Erythroblast (primary cell): ENCODE measurements around the gene ATRNL1.

ENCODE experiments used
- GATA1 ChIP-seq: IDR thresholded peaks from 2 replicates; pipeline ENCODE4 v1.6.1; 2011; ENCODE audit warnings: low read depth, mild to moderate bottlenecking, control low read depth, low read length, moderate library complexity
- POLR2A ChIP-seq: IDR thresholded peaks from 2 replicates; pipeline ENCODE4 v1.6.1; 2011; ENCODE audit warnings: mild to moderate bottlenecking, low read length

- TF ChIP-seq POLR2A (no peak), GATA1 (no peak)
Observed at GRCh38 chr10:115659616-115660015, 566.5 kb downstream of the ATRNL1 start.
